ENCODE results near the gene SNAPC4. TPM values are rescaled to one million over a fixed set of nuclear protein-coding genes. Genes with fewer than 3 reads are reported as not detected.

The SNAPC4 gene
- total and polyA plus RNA-seq, 9 of the 15 experiments (the other 6 are each of a cell fraction or from before 2014, with no cell fraction given), result 0.21 to 21.8 (median 8.8) TPM

DNA sequence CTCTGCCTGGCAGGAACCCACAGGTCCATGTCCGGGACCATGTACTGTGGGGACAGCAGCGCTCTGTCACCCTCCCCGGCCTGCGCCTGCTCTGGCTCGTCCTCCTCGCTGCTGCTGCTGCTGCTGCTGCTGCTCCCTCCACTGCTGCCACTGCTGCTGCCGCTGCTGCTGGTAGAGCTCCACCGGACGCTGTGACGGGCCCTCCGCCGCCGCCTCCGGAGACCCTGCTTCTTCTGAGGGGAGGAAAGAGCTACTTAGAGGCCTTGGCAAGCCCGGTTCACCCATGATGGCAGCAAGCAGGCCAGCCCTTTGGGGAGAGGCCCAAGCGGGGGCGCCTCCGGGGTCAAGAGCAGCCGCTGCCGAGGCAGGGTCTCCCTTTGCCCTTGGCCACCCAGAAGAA, 16.5 kb downstream of the SNAPC4 start:
- ChIA-PET POLR2A (interaction anchor here (0.6 to 0.7 kb wide), 3 partner anchors 21 to 101 kb away, joined by 3 to 4 read pairs (median 3); no protein-coding TSS in a partner anchor), CTCF (ENCODE audit: low intra/inter-chr PET ratio) (no interaction called here)
- Histone ChIP-seq H3K9ac (ENCODE audit: insufficient read depth in 1 of 2, low read depth in 2 of 2, low read length in 2 of 2) (no peak overlapping the region), H3K27me3 (ENCODE audit: control insufficient read depth in 2 of 2, insufficient read depth in 2 of 2, low read length in 2 of 2) (no peaks in the 10 kb centered on the region), H3K4me1 (replicated peaks in 1 of 2; ENCODE audit: control insufficient read depth in 2 of 2, insufficient read depth in 2 of 2, low read length in 2 of 2) (peaks cover 0 to 20% of the 10 kb centered on the region in 2 experiments; a peak in 1 of 5 replicates), H3K36me3 (ENCODE audit: control insufficient read depth, insufficient read depth, low read length) (peaks cover 94% of the 10 kb centered on the region; the same call in 2 of the 3 replicates), H3K4me2 (ENCODE audit: insufficient read depth, low read length) (no peak overlapping the region), H2AFZ (ENCODE audit: low read depth, low read length) (no peak overlapping the region), H4K20me1 (replicated peaks; ENCODE audit: control insufficient read depth, insufficient read depth, low read length) (no peaks in the 10 kb centered on the region), H3K9me1 (ENCODE audit: control insufficient read depth, insufficient read depth, low read length) (no peaks in the 10 kb centered on the region), H3K9me3 (replicated peaks; ENCODE audit: control insufficient read depth, insufficient read depth, low read depth, low read length) (no peaks in the 10 kb centered on the region), H3K79me2 (ENCODE audit: control insufficient read depth, insufficient read depth, low read length) (no peaks in the 10 kb centered on the region), H3K4me3 (no peak overlapping the region), H3K27ac (ENCODE audit: extremely low read depth, low read depth, low read length) (no peak overlapping the region)
- no peak for DNase-seq (ENCODE audit: extremely low read depth in 1 of 4, low spot score in 3 of 4)
- intact Hi-C loops (cut with micrococcal nuclease) (no loop called here), in situ Hi-C loops (cut with MboI) (no loop called here)
- BruUV-seq (replicated peaks), result no TSS peak
- 96% methylated on average over 14 of the region's 20 CpGs for WGBS (ENCODE audit: insufficient coverage, low coverage, missing lambda C conversion rate)
- no peak for FAIRE-seq
- ATAC-seq, result no peak
- TF ChIP-seq RBM39 (optimal IDR thresholded peaks at IDR 0.05; ENCODE audit: low read depth, low read length) (no peak), ZNF584 (CRISPR knock-in tag; IDR thresholded peaks at IDR 0.05; ENCODE audit: low read depth) (no peak), U2AF1 (optimal IDR thresholded peaks at IDR 0.05; ENCODE audit: low read depth, low read length) (no peak), TBL1XR1 (IDR thresholded peaks at IDR 0.05; ENCODE audit: low read length in 2 of 2) (no peak), YY1 (IDR thresholded peaks at IDR 0.05; ENCODE audit: borderline replicate concordance in 1 of 3, control insufficient read depth in 1 of 3, extremely low read depth in 1 of 3, insufficient read depth in 3 of 3, insufficient read length in 1 of 3, insufficient replicate concordance in 2 of 3, low read depth in 1 of 3, low read length in 2 of 3) (no peak), C11orf30 (IDR thresholded peaks at IDR 0.05; ENCODE audit: low read depth) (no peak), MTA1 (IDR thresholded peaks at IDR 0.05; ENCODE audit: borderline replicate concordance) (no peak), RFX1 (IDR thresholded peaks at IDR 0.05) (no peak), NFATC3 (IDR thresholded peaks at IDR 0.05) (no peak), PRMT5 (CRISPR knock-in tag; IDR thresholded peaks at IDR 0.05) (no peak), BRD9 (IDR thresholded peaks at IDR 0.05; ENCODE audit: low read depth, partially characterized antibody) (no peak), ZNF253 (CRISPR knock-in tag; conservative IDR thresholded peaks at IDR 0.05) (no peak), ESRRB (CRISPR knock-in tag; IDR thresholded peaks at IDR 0.05; ENCODE audit: borderline replicate concordance) (no peak), ZNF23 (CRISPR knock-in tag; IDR thresholded peaks at IDR 0.05) (no peak), HNRNPH1 (optimal IDR thresholded peaks at IDR 0.05; ENCODE audit: low read depth, low read length) (no peak), TCF7 (IDR thresholded peaks at IDR 0.05; ENCODE audit: borderline replicate concordance) (no peak)
- TF ChIP-seq, protein P1, sequence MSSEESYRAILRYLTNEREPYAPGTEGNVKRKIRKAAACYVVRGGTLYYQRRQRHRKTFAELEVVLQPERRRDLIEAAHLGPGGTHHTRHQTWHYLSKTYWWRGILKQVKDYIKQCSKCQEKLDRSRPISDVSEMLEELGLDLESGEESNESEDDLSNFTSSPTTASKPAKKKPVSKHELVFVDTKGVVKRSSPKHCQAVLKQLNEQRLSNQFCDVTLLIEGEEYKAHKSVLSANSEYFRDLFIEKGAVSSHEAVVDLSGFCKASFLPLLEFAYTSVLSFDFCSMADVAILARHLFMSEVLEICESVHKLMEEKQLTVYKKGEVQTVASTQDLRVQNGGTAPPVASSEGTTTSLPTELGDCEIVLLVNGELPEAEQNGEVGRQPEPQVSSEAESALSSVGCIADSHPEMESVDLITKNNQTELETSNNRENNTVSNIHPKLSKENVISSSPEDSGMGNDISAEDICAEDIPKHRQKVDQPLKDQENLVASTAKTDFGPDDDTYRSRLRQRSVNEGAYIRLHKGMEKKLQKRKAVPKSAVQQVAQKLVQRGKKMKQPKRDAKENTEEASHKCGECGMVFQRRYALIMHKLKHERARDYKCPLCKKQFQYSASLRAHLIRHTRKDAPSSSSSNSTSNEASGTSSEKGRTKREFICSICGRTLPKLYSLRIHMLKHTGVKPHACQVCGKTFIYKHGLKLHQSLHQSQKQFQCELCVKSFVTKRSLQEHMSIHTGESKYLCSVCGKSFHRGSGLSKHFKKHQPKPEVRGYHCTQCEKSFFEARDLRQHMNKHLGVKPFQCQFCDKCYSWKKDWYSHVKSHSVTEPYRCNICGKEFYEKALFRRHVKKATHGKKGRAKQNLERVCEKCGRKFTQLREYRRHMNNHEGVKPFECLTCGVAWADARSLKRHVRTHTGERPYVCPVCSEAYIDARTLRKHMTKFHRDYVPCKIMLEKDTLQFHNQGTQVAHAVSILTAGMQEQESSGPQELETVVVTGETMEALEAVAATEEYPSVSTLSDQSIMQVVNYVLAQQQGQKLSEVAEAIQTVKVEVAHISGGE (CRISPR knock-in tag; IDR thresholded peaks at IDR 0.05), result no peak
- TF ChIP-seq, protein P2, sequence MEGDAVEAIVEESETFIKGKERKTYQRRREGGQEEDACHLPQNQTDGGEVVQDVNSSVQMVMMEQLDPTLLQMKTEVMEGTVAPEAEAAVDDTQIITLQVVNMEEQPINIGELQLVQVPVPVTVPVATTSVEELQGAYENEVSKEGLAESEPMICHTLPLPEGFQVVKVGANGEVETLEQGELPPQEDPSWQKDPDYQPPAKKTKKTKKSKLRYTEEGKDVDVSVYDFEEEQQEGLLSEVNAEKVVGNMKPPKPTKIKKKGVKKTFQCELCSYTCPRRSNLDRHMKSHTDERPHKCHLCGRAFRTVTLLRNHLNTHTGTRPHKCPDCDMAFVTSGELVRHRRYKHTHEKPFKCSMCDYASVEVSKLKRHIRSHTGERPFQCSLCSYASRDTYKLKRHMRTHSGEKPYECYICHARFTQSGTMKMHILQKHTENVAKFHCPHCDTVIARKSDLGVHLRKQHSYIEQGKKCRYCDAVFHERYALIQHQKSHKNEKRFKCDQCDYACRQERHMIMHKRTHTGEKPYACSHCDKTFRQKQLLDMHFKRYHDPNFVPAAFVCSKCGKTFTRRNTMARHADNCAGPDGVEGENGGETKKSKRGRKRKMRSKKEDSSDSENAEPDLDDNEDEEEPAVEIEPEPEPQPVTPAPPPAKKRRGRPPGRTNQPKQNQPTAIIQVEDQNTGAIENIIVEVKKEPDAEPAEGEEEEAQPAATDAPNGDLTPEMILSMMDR (IDR thresholded peaks at IDR 0.05 in 2 of 3, conservative IDR thresholded peaks at IDR 0.05 in 1 of 3; ENCODE audit: insufficient read depth in 2 of 3, low read depth in 1 of 3, low read length in 3 of 3), result no peak
